GM19193 (cell line): Measurements from ENCODE around the gene KIAA0319L.
A peak's percentile ranks its signal among the peaks of the same experiment; 100 is the strongest.

Experiments
- POLR2A ChIP-seq: IDR thresholded peaks from 4 replicates; pipeline ENCODE4 v1.6.1; 2011; ENCODE audit not compliant: insufficient read depth, insufficient read length; ENCODE audit errors: extremely low read depth

KIAA0319L gene

DNA sequence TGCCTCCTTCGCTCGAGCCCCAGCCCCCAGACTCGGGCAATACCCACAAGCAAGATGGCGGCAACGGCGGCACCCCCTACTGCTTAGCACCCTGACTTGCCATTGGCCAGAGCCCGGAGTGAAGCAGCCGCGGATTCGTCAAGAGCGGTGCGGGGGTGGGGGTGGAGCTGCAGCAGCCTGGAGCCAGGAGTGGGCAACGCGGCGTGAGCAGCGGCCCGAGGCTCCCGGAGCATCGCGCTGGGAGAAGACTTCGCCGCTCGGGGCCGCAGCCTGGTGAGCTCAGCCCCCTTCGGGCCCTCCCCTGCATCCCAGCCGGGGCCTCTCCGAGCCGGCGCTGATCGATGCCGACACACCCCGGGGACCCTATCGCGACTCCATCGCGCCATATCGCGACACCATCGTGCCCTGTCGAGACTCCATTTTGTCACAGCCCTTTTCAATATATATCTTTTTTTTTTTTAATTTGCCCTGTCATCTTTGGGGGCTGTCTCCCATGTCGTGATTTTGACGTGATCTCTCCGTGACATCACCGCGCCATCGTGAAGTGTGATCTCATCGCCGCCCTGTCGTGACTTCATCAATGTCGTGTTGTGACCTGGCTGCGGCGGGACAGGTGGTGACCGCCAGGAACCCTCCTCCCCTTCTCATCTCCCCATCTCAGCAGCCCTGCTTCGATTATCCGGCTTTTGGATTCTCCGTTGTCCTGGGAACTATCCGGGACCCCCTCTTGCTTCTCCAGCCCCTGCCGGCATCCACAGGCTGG is 589 bp upstream of the KIAA0319L start, which contains the start of gene NCDN:
NCDN (plus strand) TSS at position 189 of the 763 bp plus-strand sequence; CDS start at position 581, 392 bp downstream.
- TF ChIP-seq POLR2A: peak; percentile 91

DNA sequence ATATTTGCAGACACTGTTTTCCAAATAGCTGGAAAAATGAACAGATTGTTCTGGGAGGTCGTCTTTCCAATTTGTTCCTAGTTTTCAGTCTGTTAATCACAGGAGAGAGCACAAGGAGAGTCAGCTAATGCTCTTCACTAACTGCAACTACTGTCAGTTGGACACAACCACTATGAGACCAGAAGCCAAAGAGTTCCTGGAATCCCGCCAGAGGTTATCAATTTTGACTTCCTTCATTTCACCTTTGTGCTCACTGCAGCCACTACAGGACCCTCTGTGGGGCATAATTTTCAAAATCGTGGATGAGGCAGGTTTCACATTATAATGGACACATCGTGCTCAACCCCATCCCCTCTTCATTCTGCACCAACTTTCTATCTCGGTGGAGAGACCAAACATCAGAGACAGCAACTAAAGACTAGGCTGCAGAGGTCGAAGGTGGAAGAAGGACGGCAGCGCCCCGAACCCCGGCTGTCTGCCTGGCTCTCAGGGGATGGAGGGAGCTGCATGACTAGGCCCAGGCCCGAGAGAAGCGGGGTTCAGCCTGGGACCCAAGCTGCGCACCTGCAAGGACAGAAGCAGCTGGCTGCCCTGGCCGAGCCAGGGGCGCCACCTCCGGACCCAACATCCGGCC is 602 bp downstream of the KIAA0319L start:
- TF ChIP-seq POLR2A: no peak

DNA sequence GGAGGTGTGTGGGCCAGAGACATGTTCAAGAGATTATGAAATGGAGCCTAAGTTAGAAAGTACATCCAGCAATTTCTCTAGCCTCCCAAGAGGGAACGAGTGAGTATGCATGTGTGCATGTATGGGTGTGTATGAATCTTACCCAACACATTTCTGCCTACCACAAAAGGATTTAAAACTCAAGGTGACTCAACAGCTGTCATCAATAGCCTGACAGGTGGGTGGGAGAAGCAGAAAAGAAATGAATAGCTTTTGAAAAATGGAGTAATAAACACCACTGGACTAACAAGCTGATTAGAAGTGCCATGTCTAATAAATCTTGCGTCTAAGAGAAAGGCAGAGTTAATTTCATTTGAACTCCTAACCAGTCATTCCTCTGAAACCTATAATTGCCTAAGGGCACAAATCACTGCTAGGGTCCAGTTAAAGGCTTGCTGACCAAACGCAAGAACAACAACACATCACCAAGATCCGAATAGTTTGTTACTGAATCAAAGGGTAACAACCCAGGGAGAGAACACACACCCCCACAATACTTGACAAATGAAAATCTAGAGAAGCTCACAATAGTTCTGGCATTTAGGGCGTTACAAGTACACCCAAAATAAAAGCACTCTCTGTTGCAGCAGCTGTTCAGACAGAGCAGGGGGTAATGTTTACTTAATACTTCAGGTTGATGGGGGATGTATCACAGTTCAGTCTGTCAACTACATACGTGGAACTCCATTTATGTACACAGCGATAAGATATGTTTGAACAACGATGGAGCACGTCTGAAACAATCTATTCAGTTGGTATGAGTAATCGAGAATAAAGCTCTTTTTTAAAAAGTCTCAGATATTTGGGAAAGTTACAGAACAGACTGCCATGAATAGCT is 1.4 kb downstream of the KIAA0319L start:
- TF ChIP-seq POLR2A: no peak

DNA sequence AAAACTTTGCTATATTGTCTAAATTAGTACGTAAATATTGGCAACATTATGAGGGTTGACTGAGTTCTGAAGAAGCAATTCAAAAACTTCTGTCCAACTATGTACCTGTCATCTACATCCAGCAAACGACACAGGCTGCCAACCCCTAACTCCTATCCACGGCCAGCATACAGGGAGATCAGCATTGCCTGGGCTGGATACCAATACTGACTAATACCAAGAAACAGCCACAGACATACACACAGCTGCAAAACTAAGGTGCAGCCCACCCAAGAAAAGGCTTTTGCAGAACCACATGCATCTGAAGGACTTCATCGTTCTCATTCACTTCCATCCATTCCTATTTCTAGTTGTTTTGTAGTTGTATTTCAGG is 2.0 kb downstream of the KIAA0319L start:
- no peak for TF ChIP-seq POLR2A

DNA sequence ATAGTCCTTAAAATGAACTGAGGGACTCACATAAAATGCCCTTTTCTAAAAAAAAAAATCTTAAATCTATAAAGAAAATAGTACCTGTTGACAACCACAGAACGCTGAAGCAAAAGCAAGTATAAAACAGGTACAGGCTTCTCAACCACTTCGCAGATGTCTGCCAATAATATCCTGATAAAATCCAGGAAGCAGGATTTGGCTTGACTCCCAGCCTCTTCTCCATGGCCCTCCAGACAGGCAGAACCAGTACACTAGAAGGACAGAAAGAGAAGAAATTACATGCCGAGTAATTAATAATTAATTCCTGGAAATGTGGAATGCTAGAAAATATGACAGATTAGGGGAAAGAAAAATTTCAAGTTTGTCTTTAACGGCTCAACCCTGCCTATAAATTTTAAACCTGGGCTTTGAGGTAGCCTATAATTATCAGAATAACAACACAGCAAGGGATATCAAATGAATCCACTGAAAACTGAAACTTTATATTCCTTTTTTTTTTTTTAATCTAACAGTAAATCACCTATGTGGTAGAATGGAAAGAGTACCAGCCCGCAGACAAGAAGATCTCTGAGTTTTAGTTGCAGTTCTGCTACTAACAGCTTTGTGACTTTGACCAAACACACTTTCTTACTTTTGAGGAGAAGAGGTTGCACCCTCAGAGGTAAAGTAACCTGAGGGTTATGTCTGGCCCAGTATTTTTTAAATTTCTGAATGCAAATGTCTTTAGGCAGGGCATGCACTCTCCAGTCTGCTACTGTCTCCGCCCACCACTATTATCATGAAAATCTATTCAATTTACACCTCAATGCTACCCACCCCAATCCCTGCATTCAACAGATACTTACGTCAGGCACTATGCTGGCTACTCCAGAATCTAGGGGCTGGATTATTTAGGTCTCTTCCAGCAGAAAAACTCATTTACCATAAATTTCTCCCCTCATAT is 2.7 kb downstream of the KIAA0319L start:
- TF ChIP-seq POLR2A: no peak

DNA sequence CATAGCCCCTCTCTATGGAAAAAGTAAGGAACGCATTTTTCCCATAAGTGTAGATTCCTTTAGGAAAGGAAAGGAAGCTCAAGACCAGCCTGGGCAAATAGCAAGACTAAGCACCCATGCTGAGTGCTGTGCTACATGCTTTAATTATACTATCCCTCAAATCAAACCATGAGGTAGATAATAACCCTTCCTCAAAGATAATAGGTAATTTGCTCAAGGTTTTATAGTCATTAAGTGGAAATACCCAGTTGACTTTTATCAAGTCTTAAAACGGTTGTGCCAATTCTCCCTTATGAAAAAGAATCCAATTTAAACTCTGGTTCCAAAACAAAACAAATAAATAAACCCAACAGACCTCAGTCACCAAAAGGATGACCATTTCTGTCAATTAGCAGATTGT is 3.4 kb downstream of the KIAA0319L start:
- TF ChIP-seq POLR2A: no peak

DNA sequence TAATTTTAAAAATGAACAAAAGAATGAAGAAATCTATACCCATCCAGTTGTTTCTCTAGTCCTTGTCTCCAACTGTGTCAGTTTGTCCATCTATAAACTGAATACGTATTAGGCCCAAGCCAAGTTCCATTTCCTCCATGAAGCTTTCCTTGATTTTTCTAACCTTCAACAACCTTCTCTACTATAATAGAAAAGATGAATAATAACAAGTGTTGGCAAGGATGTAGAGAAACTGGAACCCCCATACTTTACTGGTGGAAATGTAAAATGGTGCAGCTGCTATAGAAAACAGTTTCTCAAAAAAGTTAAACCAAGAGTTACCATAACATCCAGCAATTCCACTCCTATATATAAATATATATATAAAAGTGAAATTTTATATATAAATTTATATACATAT is 10.6 kb downstream of the KIAA0319L start:
- TF ChIP-seq POLR2A: no peak

- no peak for TF ChIP-seq POLR2A
These were observed 12.2 kb downstream of the KIAA0319L start for GRCh38 chr1:35544976-35545375.

DNA sequence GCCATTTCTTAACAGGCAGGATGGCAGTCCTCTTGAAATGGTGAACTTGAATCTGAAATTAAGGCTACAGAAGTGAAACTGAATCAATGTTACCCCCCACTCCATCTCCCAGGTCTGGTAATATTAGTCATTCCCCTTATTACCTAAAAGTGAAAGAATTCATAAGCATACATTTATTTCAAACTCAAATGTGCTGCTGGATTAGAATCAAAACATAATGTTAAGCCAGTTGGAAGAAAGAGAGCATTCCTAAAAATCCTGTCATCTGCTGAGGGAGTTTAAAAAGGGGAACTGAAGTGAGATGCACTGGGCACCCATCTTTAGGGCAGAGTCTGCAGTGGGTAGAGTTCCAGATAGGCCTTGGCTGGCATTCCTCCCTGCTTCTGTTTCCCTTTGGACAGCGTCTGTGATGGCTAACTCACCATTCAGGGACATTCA is 17.4 kb downstream of the KIAA0319L start:
- no peak for TF ChIP-seq POLR2A

- TF ChIP-seq POLR2A: no peak
These were observed 18.0 kb downstream of the KIAA0319L start for GRCh38 chr1:35539073-35539823.

DNA sequence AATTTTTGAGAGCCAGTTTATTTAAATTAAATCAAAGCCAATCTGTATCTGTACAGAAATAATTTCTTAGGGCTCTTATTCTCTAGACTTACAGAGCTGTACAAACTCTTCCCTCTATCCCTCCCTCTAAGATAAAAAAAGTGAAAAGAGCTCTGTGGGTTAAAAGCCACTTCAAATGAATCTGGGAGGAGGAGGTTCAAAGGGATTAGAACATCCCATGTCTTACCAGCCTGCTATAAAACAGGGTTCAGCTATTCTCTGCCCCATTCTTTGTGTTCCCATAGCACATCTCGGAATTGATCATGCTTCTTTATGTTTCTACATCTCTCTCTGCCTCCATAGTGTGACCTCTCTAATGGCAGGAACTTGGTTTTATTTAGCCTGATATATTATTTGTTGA is 19.4 kb downstream of the KIAA0319L start:
- no peak for TF ChIP-seq POLR2A

GRCh38 chr1:35536556-35537162 is 20.5 kb downstream of the KIAA0319L start:
- TF ChIP-seq POLR2A: no peak

DNA sequence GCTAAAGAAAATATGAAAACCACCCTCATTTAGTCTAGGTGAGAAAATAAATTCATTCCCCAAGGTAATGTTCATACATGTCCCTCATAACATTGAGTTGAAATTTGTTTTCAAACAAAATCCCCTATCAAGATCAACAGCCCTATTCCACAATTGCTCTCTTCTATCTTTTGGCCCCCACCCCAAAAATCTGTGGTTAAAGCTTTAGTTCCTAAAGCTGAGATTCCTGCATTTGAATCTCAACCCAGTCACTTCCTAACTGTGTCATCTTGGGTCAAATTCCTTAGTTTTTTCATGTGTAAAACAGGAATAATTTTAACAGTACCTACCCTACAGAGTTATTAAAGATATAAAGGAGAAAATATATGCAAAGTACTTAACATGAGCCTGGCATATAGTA is 22.0 kb downstream of the KIAA0319L start:
- no peak for TF ChIP-seq POLR2A
